Activated CD8-positive, alpha-beta T cell treated with anti-CD3 and anti-CD28 coated beads for 36 hours (primary cell): Measurements from ENCODE around the gene CAMK1D. TPM values are rescaled to one million over a fixed set of nuclear protein-coding genes. Genes with fewer than 3 reads are reported as not detected.
A peak's percentile ranks its signal among the peaks of the same experiment; 100 is the strongest.

ENCODE experiments used
- ATAC-seq: fragments of 200-7000 bp; cut with Tn5 transposase; one replicate; pipeline ENCODE4 v1.10.0; 2021; ENCODE audit warnings: mild to moderate bottlenecking, moderate library complexity
- CTCF ChIA-PET: fragments of 350-600 bp; sonication (Branson Sonifier 250); formaldehyde crosslinking; loops from one replicate; lab custom pipeline; 2021; ENCODE audit warnings: antibody characterized with exemption; lab: Charles Lee
- POLR2A ChIA-PET: fragments of 350-600 bp; sonication (Branson Sonifier 250); formaldehyde crosslinking; loops from one replicate; lab custom pipeline; 2021; ENCODE audit warnings: antibody characterized with exemption; lab: Charles Lee
- DNase-seq: peaks from one replicate; pipeline ENCODE4 v3.0.0-alpha.2; 2020
- H3K27ac Mint-ChIP-seq: one replicate; pipeline ENCODE4 v1.8.0; 2021; ENCODE audit warnings: mild to moderate bottlenecking, mixed read lengths
- H3K27me3 Mint-ChIP-seq: one replicate; pipeline ENCODE4 v1.8.0; 2021; ENCODE audit warnings: mixed read lengths
- H3K36me3 Mint-ChIP-seq: one replicate; pipeline ENCODE4 v1.8.0; 2021; ENCODE audit warnings: low read depth, mixed read lengths
- H3K4me1 Mint-ChIP-seq: one replicate; pipeline ENCODE4 v1.8.0; 2021; ENCODE audit warnings: low read depth, mixed read lengths
- H3K4me3 Mint-ChIP-seq: one replicate; pipeline ENCODE4 v1.8.0; 2021; ENCODE audit warnings: mild to moderate bottlenecking, moderate library complexity, mixed read lengths
- H3K9me3 Mint-ChIP-seq: one replicate; pipeline ENCODE4 v1.8.0; 2021; ENCODE audit warnings: mixed read lengths
- intact Hi-C: fragments of 100-400 bp; cut with micrococcal nuclease; formaldehyde crosslinking; loops from one replicate; pipeline ENCODE4 v1.10.0; 2022
- total RNA-seq, 2 experiments: library from RNA; stranded (reverse); gene quantifications; one replicate each; pipeline ENCODE4 v1.2.3, GENCODE V29; 2021
- TF ChIP-seq, protein P1 (sequence below): fragments of 200-600 bp; IDR thresholded peaks from one replicate; pipeline ENCODE4 v1.8.0; 2022; ENCODE audit warnings: antibody characterized with exemption, mild to moderate bottlenecking

Gene CAMK1D
- total RNA-seq, 2 experiments from 2014 or later, result 13.8 TPM

DNA sequence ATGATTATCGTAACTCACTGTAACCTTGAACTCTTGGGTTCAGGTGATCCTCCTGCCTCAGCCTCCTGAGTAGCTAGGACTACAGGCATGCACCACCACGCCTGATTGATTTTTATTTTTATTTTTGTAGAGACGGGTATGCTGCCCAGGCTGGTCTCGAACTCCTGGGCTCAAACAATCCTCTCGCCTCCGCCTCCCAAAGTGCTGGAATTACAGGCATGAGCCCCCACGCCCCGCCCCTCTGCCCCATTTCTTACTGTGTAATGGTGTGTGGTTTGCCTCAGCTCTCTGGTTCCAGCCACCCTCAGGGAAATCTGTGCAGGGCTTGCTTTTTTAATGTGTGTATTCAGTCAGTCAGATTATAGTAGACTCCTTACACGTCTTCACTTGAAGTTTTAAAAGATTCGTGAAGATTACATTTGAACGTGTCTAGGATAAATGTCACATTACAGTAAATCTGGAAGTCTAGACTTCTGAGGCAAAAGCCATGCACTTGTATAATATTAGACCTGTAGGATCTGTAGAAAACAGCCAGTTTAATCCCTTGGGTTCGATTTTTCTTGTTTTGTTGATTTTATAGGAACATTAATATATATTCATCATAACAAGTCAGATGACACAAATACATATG lies 276.2 kb downstream of the CAMK1D start:
- no peak for DNase-seq
- Mint-ChIP-seq H3K4me1 (peaks cover 10% of the 10 kb centered on the region), H3K27ac (no peak overlapping the region), H3K27me3 (no peaks in the 10 kb centered on the region), H3K9me3 (no peaks in the 10 kb centered on the region), H3K36me3 (peaks cover 6% of the 10 kb centered on the region), H3K4me3 (no peak overlapping the region)
- TF ChIP-seq, protein P1, sequence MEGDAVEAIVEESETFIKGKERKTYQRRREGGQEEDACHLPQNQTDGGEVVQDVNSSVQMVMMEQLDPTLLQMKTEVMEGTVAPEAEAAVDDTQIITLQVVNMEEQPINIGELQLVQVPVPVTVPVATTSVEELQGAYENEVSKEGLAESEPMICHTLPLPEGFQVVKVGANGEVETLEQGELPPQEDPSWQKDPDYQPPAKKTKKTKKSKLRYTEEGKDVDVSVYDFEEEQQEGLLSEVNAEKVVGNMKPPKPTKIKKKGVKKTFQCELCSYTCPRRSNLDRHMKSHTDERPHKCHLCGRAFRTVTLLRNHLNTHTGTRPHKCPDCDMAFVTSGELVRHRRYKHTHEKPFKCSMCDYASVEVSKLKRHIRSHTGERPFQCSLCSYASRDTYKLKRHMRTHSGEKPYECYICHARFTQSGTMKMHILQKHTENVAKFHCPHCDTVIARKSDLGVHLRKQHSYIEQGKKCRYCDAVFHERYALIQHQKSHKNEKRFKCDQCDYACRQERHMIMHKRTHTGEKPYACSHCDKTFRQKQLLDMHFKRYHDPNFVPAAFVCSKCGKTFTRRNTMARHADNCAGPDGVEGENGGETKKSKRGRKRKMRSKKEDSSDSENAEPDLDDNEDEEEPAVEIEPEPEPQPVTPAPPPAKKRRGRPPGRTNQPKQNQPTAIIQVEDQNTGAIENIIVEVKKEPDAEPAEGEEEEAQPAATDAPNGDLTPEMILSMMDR, result no peak
- POLR2A ChIA-PET, result interaction anchor here (0.5 kb wide), 1 partner anchor 202 kb away, joined by 3 read pairs; no protein-coding TSS in a partner anchor
- CTCF ChIA-PET, result no interaction called here
- ATAC-seq, result no peak
- intact Hi-C loops, result no loop called here

DNA sequence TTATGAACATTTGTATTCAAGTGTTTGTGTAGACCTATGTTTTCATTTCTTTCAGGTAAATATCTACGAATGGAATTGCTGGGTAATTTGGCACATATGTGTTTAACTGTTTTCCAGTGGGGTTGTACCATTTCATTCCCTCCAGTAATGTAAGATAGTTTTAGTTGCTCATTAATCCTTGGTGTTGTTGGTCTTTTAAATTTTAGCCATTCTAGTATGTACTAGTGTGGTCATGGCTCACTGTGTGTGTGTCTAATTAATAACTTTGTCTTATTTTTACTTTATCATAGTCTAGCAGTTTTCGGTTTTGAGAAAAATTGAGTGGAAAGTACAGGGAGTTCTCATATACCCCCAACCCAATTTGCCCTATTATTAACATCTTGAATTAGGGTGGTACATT lies 278.8 kb downstream of the CAMK1D start:
- no peaks in the 10 kb centered on the region for H3K27me3 Mint-ChIP-seq
- no peaks in the 10 kb centered on the region for H3K9me3 Mint-ChIP-seq
- intact Hi-C loops, result no loop called here
- ChIA-PET CTCF (interaction anchor here (1.9 kb wide), 1 partner anchor 12 kb away, joined by 8 read pairs; no protein-coding TSS in a partner anchor), POLR2A (no interaction called here)
- ATAC-seq (no peak), DNase-seq (no peak)
- no peak overlapping the region for H3K27ac Mint-ChIP-seq
- H3K4me1 Mint-ChIP-seq, result peaks cover 12% of the 10 kb centered on the region
- peaks cover 6% of the 10 kb centered on the region for H3K36me3 Mint-ChIP-seq
- H3K4me3 Mint-ChIP-seq, result no peak overlapping the region
- TF ChIP-seq, protein P1, result no peak

DNA sequence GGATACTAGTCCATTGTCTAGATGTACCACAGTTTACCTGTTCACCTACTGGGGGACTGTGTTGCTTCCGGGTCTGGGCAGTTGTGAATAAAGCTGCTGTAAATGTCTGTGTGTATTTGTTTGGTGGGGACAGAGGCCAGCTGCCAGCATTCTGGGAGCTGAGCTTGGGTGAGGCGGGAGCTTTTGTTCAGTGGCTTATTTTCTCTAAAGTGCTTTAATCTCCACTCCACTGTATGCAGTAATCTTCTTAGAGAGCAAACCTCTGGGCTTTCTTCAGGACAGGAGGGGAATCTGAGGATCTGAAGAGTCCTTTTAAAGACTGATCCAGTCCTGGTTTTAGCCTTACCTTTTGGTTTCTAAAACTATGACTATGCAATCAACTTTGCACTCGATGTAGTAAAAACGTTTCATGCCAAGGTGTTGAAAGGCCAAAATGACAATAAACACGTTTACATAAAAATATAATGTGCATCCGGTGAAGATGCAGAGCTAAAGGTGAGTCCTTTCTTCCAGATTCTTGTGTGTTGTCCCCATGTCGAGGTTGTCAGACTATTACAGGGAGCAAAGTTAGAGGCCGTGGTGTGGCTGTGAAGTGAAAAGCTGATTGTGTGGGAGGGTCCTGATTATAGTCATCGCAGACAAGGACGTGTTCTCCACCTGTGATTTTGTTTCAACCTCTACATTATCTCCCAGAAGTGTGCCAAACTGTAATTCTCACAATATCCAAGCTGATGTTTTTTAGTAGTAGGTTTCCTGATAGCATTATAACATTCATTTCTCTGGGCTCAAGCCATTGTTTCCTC lies 279.8 kb downstream of the CAMK1D start:
- no peaks in the 10 kb centered on the region for H3K27me3 Mint-ChIP-seq
- no peak overlapping the region for H3K4me3 Mint-ChIP-seq
- peaks cover 12% of the 10 kb centered on the region for H3K4me1 Mint-ChIP-seq
- TF ChIP-seq, protein P1, result no peak
- intact Hi-C loops, result no loop called here
- peaks cover 4% of the 10 kb centered on the region for H3K36me3 Mint-ChIP-seq
- H3K9me3 Mint-ChIP-seq, result no peaks in the 10 kb centered on the region
- POLR2A ChIA-PET, result interaction anchor here (0.9 to 1.5 kb wide), 2 partner anchors 9 to 19 kb away, joined by 4 read pairs; no protein-coding TSS in a partner anchor
- H3K27ac Mint-ChIP-seq, result no peak overlapping the region
- DNase-seq (peak; percentile 14), ATAC-seq (peak; percentile 45)
- CTCF ChIA-PET, result interaction anchor here (1.0 to 2.0 kb wide), 3 partner anchors 11 to 27 kb away, joined by 3 to 8 read pairs (median 6); no protein-coding TSS in a partner anchor

DNA sequence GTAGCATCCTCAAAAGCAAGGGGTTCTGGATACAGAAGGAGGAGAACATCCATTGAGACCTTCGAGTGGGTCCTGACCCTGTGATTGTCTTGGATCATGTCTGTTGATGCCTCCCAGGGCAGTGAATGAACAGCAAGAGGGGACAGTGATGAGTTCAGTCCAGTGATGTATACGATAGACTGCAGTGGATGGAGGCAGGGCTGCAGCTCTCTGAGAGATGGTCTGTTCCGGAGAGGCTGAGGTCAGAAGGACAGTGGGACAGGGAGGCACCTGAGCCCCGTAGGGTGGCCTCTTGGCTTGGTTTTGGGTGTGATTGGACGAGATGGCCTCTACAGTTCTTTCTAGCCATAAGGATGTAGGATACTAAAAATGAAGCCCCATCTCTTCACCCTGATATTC lies 280.4 kb downstream of the CAMK1D start:
- no peak overlapping the region for H3K27ac Mint-ChIP-seq
- TF ChIP-seq, protein P1, result no peak
- intact Hi-C loops, result no loop called here
- POLR2A ChIA-PET, result interaction anchor here (0.9 to 1.5 kb wide), 2 partner anchors 8 to 20 kb away, joined by 4 read pairs; no protein-coding TSS in a partner anchor
- no peak for ATAC-seq
- peaks cover 13% of the 10 kb centered on the region for H3K4me1 Mint-ChIP-seq
- CTCF ChIA-PET, result interaction anchor here (1.0 to 2.0 kb wide), 3 partner anchors 10 to 26 kb away, joined by 3 to 8 read pairs (median 6); no protein-coding TSS in a partner anchor
- no peaks in the 10 kb centered on the region for H3K27me3 Mint-ChIP-seq
- H3K9me3 Mint-ChIP-seq, result no peaks in the 10 kb centered on the region
- H3K36me3 Mint-ChIP-seq, result no peaks in the 10 kb centered on the region
- no peak overlapping the region for H3K4me3 Mint-ChIP-seq
- no peak for DNase-seq
